Uterus (tissue), 2 donors: ENCODE results near the gene ST6GALNAC5.

Source experiments
- POLR2A ChIP-seq, 2 donors: fragments of 450-650 bp; IDR thresholded peaks; one replicate each; pipeline ENCODE4 v1.6.1; 2016; ENCODE audit warnings: antibody characterized with exemption in 2 of 2, mild to moderate bottlenecking in 1 of 2, moderate library complexity in 1 of 2
- TF ChIP-seq, protein P1 (sequence below), 4 experiments: fragments of 200-600 bp in 2 of 4; fragments of 450-650 bp in 2 of 4; sonication (generic) in 2 of 4; IDR thresholded peaks; one replicate each; pipeline ENCODE4 v1.5.1; 2016 to 2019; ENCODE audit warnings: antibody characterized with exemption in 4 of 4, mild to moderate bottlenecking in 2 of 4, moderate library complexity in 1 of 4

GRCh38 chr1:77044133-77044849 lies 177.0 kb downstream of the ST6GALNAC5 start:
- TF ChIP-seq POLR2A (IDR thresholded peaks at IDR 0.05), result no peak
- TF ChIP-seq, protein P1, sequence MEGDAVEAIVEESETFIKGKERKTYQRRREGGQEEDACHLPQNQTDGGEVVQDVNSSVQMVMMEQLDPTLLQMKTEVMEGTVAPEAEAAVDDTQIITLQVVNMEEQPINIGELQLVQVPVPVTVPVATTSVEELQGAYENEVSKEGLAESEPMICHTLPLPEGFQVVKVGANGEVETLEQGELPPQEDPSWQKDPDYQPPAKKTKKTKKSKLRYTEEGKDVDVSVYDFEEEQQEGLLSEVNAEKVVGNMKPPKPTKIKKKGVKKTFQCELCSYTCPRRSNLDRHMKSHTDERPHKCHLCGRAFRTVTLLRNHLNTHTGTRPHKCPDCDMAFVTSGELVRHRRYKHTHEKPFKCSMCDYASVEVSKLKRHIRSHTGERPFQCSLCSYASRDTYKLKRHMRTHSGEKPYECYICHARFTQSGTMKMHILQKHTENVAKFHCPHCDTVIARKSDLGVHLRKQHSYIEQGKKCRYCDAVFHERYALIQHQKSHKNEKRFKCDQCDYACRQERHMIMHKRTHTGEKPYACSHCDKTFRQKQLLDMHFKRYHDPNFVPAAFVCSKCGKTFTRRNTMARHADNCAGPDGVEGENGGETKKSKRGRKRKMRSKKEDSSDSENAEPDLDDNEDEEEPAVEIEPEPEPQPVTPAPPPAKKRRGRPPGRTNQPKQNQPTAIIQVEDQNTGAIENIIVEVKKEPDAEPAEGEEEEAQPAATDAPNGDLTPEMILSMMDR (IDR thresholded peaks at IDR 0.05), result no peak
